Adipocyte (in vitro differentiated cells): Measurements from ENCODE around the gene FGF4.

Experiments
- DNase-seq: peaks from one replicate; pipeline ENCODE4 v3.0.0-alpha.2; 2015; ENCODE audit warnings: low read depth
- H3K27me3 ChIP-seq: replicated peaks from 2 replicates; pipeline ENCODE4 v1.7.0; 2013; ENCODE audit warnings: mild to moderate bottlenecking, low read length, moderate library complexity; ENCODE audit not compliant: control insufficient read depth, insufficient read depth
- H3K36me3 ChIP-seq: 2 replicates; pipeline ENCODE4 v1.7.0; 2013; ENCODE audit warnings: low read length, mild to moderate bottlenecking, moderate library complexity; ENCODE audit not compliant: control insufficient read depth, insufficient read depth, severe bottlenecking
- H3K4me1 ChIP-seq: 2 replicates; pipeline ENCODE4 v1.7.0; 2013; ENCODE audit warnings: mild to moderate bottlenecking, low read length, moderate library complexity; ENCODE audit not compliant: control insufficient read depth, insufficient read depth
- H3K4me3 ChIP-seq: 2 replicates; pipeline ENCODE4 v1.7.0; 2013; ENCODE audit warnings: mild to moderate bottlenecking, low read length, moderate library complexity
- H3K9ac ChIP-seq: 2 replicates; pipeline ENCODE4 v1.7.0; 2013; ENCODE audit warnings: mild to moderate bottlenecking, low read length, moderate library complexity
- H3K9me3 ChIP-seq: 2 replicates; pipeline ENCODE4 v1.7.0; 2013; ENCODE audit warnings: mild to moderate bottlenecking, low read length, moderate library complexity; ENCODE audit not compliant: control insufficient read depth

FGF4 gene

GRCh38 chr11:69815973-69816372 lies 40.8 kb upstream of the FGF4 start:
- H3K4me3 ChIP-seq: no peak overlapping the region
- no peaks in the 10 kb centered on the region for H3K4me1 ChIP-seq
- peaks cover 59% of the 10 kb centered on the region for H3K27me3 ChIP-seq
- H3K9me3 ChIP-seq: no peaks in the 10 kb centered on the region
- no peaks in the 10 kb centered on the region for H3K36me3 ChIP-seq
- DNase-seq: no peak
- H3K9ac ChIP-seq: no peak overlapping the region

DNA sequence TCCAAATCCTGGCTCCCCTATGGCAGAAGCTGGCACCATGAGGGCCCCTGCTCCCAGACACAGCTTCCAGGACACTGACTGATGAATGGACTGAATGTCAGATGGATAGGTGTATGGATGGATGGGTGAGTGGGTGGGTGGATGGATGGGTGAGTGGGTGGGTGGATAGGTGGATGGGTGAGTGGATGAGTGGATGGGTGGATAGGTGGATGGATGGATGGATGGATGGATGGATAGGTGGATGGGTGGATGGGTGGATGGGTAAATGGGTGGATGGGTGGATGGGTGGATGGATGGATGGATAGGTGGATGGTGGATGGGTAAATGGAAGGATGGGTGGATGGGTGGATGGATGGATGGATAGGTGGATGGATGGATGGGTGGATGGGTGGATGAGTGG lies 39.8 kb upstream of the FGF4 start:
- H3K27me3 ChIP-seq: peaks cover 54% of the 10 kb centered on the region

DNA sequence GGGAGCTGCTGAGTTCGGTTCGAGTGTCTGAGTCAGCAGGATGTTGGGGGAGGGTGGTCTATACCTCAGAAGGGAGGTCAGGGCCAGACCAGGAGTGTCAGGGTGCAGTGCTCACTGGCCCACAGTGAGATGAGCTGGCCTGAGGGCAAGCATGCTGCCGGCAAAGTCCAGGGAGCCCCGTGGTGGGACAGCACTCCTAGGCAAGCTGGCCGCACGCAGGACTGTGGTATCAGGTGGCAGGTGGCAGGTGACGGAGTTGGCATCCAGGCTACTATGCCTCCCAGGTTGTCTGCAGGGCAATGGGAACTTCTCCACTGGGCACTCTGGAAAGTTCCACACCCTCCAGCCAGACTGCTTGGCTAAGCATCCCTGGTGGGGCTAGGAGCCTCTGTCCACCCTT lies 39.3 kb upstream of the FGF4 start:
- Histone ChIP-seq H3K9ac (no peak overlapping the region), H3K4me1 (no peaks in the 10 kb centered on the region), H3K4me3 (no peak overlapping the region), H3K36me3 (no peaks in the 10 kb centered on the region), H3K27me3 (peaks cover 56% of the 10 kb centered on the region), H3K9me3 (no peaks in the 10 kb centered on the region)
- DNase-seq: no peak

More for the DNA sequence above, 39.8 kb upstream of the FGF4 start:
- Histone ChIP-seq H3K4me1 (no peaks in the 10 kb centered on the region), H3K9ac (no peak overlapping the region), H3K4me3 (no peak overlapping the region), H3K9me3 (no peaks in the 10 kb centered on the region), H3K36me3 (no peaks in the 10 kb centered on the region)
- no peak for DNase-seq

- no peaks in the 10 kb centered on the region for H3K9me3 ChIP-seq
- H3K4me1 ChIP-seq: no peaks in the 10 kb centered on the region
- H3K4me3 ChIP-seq: no peak overlapping the region
- H3K27me3 ChIP-seq: peaks cover 62% of the 10 kb centered on the region
- no peak for DNase-seq
- no peak overlapping the region for H3K9ac ChIP-seq
- H3K36me3 ChIP-seq: no peaks in the 10 kb centered on the region
These were observed 38.7 kb upstream of the FGF4 start for GRCh38 chr11:69813839-69814238.

DNA sequence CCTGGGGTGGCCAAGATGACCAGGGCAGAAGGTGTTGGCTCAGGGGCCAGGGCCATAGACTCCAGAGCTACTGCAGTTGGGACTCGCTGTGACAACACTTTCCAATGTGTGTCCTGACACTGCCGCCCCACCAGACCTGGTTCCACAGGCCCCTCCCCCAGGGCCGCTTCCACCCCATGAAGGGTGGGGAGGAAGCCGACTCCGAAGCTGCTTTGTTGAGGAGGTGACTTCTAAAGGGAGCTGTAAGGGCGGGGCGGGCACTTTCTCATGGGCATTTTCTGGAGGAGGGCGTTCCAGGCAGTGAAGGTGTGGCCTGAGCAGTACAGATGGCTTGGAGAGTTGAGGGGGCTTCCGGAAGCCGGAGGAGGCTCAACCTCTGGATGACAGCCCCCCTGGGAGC lies 37.8 kb upstream of the FGF4 start:
- peaks cover 71% of the 10 kb centered on the region for H3K27me3 ChIP-seq
- H3K4me1 ChIP-seq: no peaks in the 10 kb centered on the region
- peaks cover 7% of the 10 kb centered on the region for H3K9me3 ChIP-seq
- no peaks in the 10 kb centered on the region for H3K36me3 ChIP-seq
- H3K9ac ChIP-seq: no peak overlapping the region
- no peak overlapping the region for H3K4me3 ChIP-seq
- no peak for DNase-seq

- Histone ChIP-seq H3K9ac (no peak overlapping the region), H3K27me3 (peaks cover 72% of the 10 kb centered on the region), H3K4me1 (no peaks in the 10 kb centered on the region), H3K4me3 (no peak overlapping the region), H3K9me3 (peaks cover 10% of the 10 kb centered on the region), H3K36me3 (no peaks in the 10 kb centered on the region)
- DNase-seq: no peak
These were observed 37.1 kb upstream of the FGF4 start for GRCh38 chr11:69812256-69812655.

DNA sequence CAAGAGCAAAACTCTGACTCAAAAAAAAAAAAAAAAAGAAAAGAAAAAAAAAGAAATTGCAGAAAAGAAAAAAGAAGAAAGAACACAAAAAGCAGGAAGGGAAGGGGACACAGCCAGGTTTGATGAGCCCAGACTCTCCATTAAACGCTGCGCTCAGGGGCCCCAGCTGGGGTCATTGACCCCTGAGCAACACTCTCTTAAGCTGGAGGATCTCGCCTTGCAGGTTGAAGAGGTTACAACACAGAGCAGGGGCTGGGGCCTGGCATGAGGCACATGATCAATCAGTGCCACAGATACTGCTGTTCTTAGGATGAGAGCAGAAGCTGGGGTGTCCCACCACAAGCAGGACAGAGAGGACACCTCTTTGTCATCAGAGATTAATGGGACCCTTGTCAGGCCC lies 36.3 kb upstream of the FGF4 start:
- no peaks in the 10 kb centered on the region for H3K4me1 ChIP-seq
- H3K36me3 ChIP-seq: no peaks in the 10 kb centered on the region
- DNase-seq: no peak
- H3K4me3 ChIP-seq: no peak overlapping the region
- peaks cover 10% of the 10 kb centered on the region for H3K9me3 ChIP-seq
- H3K9ac ChIP-seq: no peak overlapping the region
- peaks cover 67% of the 10 kb centered on the region for H3K27me3 ChIP-seq

GRCh38 chr11:69810289-69811118 lies 35.4 kb upstream of the FGF4 start:
- H3K4me1 ChIP-seq: no peaks in the 10 kb centered on the region
- no peak overlapping the region for H3K4me3 ChIP-seq
- DNase-seq: no peak
- no peak overlapping the region for H3K9ac ChIP-seq
- peaks cover 59% of the 10 kb centered on the region for H3K27me3 ChIP-seq
- peaks cover 10% of the 10 kb centered on the region for H3K9me3 ChIP-seq
- H3K36me3 ChIP-seq: no peaks in the 10 kb centered on the region

GRCh38 chr11:69808667-69809086 lies 33.5 kb upstream of the FGF4 start:
- no peaks in the 10 kb centered on the region for H3K36me3 ChIP-seq
- no peak overlapping the region for H3K9ac ChIP-seq
- H3K9me3 ChIP-seq: peaks cover 10% of the 10 kb centered on the region
- DNase-seq: no peak
- H3K4me1 ChIP-seq: no peaks in the 10 kb centered on the region
- no peak overlapping the region for H3K4me3 ChIP-seq
- peaks cover 51% of the 10 kb centered on the region for H3K27me3 ChIP-seq

DNA sequence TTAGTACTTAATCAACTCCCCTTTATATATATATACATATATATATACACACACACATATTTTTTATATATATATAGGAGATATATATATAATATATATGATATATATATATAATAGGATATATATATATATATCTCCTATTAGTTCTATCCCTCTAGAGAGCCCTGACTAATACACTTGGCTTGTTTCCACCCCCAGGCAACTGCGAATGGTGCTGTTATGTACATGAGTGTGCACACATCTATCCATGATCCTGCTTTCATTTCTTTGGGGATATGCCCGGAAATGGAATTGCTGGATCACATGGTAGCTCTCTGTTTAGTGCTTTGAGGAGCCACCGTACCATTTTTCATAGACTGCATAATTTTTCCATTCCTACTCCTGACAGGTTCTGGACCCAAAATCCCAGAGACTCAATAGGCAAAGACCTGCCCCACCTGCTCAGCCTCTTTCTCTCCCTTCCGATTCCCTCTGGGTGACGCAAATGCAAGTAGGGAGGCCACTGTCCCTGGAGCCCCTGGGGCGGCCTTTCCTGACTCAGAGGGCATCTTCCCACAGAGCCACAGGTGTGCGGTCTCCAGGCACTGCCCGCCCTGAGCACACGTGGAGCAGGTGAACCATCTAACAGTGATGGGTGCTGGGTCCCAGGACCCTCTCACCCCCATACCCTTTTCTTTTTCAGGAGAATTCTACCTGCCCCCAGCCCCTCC lies 32.1 kb upstream of the FGF4 start:
- Histone ChIP-seq H3K27me3 (peaks cover 56% of the 10 kb centered on the region), H3K4me1 (no peaks in the 10 kb centered on the region), H3K9me3 (peaks cover 10% of the 10 kb centered on the region), H3K9ac (no peak overlapping the region), H3K36me3 (no peaks in the 10 kb centered on the region), H3K4me3 (no peak overlapping the region)
- DNase-seq: no peak

DNA sequence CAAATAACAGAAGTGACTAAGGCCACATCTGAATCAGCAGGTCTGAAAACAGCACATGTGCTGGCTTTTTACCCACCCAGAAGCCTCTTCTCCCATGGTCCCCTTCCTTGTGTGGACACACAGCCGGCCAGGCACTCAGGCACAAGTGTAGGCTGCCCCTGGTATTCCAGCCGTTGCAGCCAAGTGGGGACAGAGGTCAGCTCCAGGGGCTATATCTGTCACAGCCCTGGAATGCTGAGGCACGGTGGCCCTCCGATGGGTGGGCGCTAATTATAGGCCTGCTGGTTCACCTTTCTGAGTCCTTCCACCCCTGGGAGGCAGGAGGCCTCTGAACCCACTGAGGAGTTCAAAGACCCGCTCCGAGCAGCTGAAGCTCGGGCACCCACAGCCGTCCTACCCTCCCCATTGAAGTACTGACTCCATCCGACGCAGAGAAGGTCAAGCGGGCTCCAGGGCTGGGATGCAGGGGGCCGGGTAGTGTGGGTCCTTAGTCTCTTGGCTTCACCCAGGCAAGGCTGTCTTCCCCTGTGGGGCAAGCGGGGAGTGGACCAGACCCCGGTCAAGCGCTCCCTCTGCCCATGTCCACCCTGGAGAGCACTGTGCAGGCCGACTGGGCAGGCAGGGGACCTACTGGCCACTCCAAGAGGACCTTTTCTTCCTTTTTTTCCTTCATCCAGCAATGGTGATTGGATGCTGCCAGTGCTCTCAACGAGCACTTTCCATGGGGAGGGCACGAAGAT lies 29.8 kb upstream of the FGF4 start:
- no peak overlapping the region for H3K4me3 ChIP-seq
- H3K27me3 ChIP-seq: peaks cover 53% of the 10 kb centered on the region
- no peak for DNase-seq
- peaks cover 10% of the 10 kb centered on the region for H3K9me3 ChIP-seq
- H3K4me1 ChIP-seq: no peaks in the 10 kb centered on the region
- H3K36me3 ChIP-seq: no peaks in the 10 kb centered on the region
- no peak overlapping the region for H3K9ac ChIP-seq
